IMR-90 (cell line): Measurements from ENCODE around the gene DDC. TPM values are rescaled to one million over a fixed set of nuclear protein-coding genes. Genes with fewer than 3 reads are reported as not detected.
A peak's percentile ranks its signal among the peaks of the same experiment; 100 is the strongest.

Source experiments
- ATAC-seq: fragments of 200-7000 bp; cut with Tn5 transposase; 2 replicates; pipeline ENCODE4 v1.9.1; 2020; ENCODE audit warnings: low read depth, mild to moderate bottlenecking, moderate library complexity
- BruUV-seq: library from RNA; stranded (reverse); fragments of 400-500 nt; replicated peaks from 2 replicates; lab custom pipeline; 2021; lab: Mats Ljungman, UMichigan
- CTCF ChIA-PET: fragments of 300-600 bp; formaldehyde crosslinking; extraction: SDS; loops from one replicate; lab custom pipeline; 2021; ENCODE audit warnings: antibody characterized with exemption; lab: Yijun Ruan, JAX
- POLR2A ChIA-PET: fragments of 300-600 bp; sonication (Branson Sonifier 250); formaldehyde crosslinking; loops from one replicate; lab custom pipeline; 2022; ENCODE audit warnings: antibody characterized with exemption; ENCODE audit not compliant: unreplicated experiment; lab: Charles Lee
- DNase-seq: peaks from one replicate; pipeline ENCODE4 v3.0.0; 2013
- H2AFZ ChIP-seq: replicated peaks from 2 replicates; pipeline ENCODE3; 2013; ENCODE audit warnings: low read length, mild to moderate bottlenecking; ENCODE audit not compliant: poor library complexity
- H2AK5ac ChIP-seq: 2 replicates; pipeline ENCODE4 v1.6.1; 2013; ENCODE audit warnings: low read depth, low read length, inconsistent platforms
- H2AK9ac ChIP-seq: replicated peaks from 2 replicates; pipeline ENCODE3; 2013; ENCODE audit warnings: mild to moderate bottlenecking, low read depth, low read length, moderate library complexity; ENCODE audit not compliant: poor library complexity
- H2BK120ac ChIP-seq: 2 replicates; pipeline ENCODE4 v1.6.1; 2013; ENCODE audit warnings: low read depth, low read length, inconsistent platforms
- H2BK15ac ChIP-seq: 3 replicates; pipeline ENCODE4 v1.6.1; 2013; ENCODE audit warnings: low read depth, low read length, inconsistent platforms
- H2BK20ac ChIP-seq: 2 replicates; pipeline ENCODE4 v1.6.1; 2013; ENCODE audit warnings: low read depth, mild to moderate bottlenecking, inconsistent platforms, low read length, moderate library complexity
- H2BK5ac ChIP-seq: 2 replicates; pipeline ENCODE4 v1.6.1; 2013; ENCODE audit warnings: mild to moderate bottlenecking, low read depth, low read length, inconsistent platforms; ENCODE audit not compliant: poor library complexity, severe bottlenecking
- H3K14ac ChIP-seq: replicated peaks from 2 replicates; pipeline ENCODE4 v1.6.1; 2013; ENCODE audit warnings: low read depth, low read length, inconsistent platforms
- H3K18ac ChIP-seq: 2 replicates; pipeline ENCODE4 v1.6.1; 2013; ENCODE audit warnings: low read depth, low read length, control low read depth
- H3K23ac ChIP-seq: 2 replicates; pipeline ENCODE4 v1.6.1; 2013; ENCODE audit warnings: low read depth, low read length, inconsistent platforms
- H3K27ac ChIP-seq: 2 replicates; pipeline ENCODE4 v1.5.1; 2013; ENCODE audit warnings: mild to moderate bottlenecking, control low read depth, low read length; ENCODE audit not compliant: insufficient read depth
- H3K27me3 ChIP-seq: 2 replicates; pipeline ENCODE4 v1.6.1; 2013; ENCODE audit warnings: low read length; ENCODE audit not compliant: control insufficient read depth, insufficient read depth
- H3K36me3 ChIP-seq: 2 replicates; pipeline ENCODE4 v1.6.1; 2013; ENCODE audit warnings: low read length, mixed read lengths; ENCODE audit not compliant: control insufficient read depth, insufficient read depth
- H3K4ac ChIP-seq: 2 replicates; pipeline ENCODE4 v1.6.1; 2013; ENCODE audit warnings: low read depth, low read length, inconsistent platforms
- H3K4me1 ChIP-seq: 2 replicates; pipeline ENCODE4 v1.6.1; 2013; ENCODE audit warnings: low read length, mixed read lengths; ENCODE audit not compliant: control insufficient read depth, insufficient read depth
- H3K4me2 ChIP-seq: 2 replicates; pipeline ENCODE4 v1.6.1; 2013; ENCODE audit warnings: low read depth, mild to moderate bottlenecking, control low read depth, low read length, moderate library complexity
- H3K4me3 ChIP-seq: 2 replicates; pipeline ENCODE4 v1.5.1; 2013; ENCODE audit warnings: low read depth, mild to moderate bottlenecking, control low read depth, low read length, moderate library complexity; ENCODE audit not compliant: insufficient read depth
- H3K56ac ChIP-seq: 2 replicates; pipeline ENCODE4 v1.6.1; 2013; ENCODE audit warnings: low read length, inconsistent platforms; ENCODE audit not compliant: insufficient read depth; ENCODE audit errors: extremely low read depth
- H3K79me1 ChIP-seq, 2 experiments: 2 replicates each; pipeline ENCODE4 v1.6.1; 2013; ENCODE audit warnings: low read length in 2 of 2, inconsistent platforms in 1 of 2, low read depth in 1 of 2
- H3K9ac ChIP-seq: 2 replicates; pipeline ENCODE4 v1.6.1; 2013; ENCODE audit warnings: low read depth, low read length, control low read depth
- H3K9me1 ChIP-seq: 2 replicates; pipeline ENCODE4 v1.6.1; 2013; ENCODE audit warnings: low read length, inconsistent platforms; ENCODE audit not compliant: insufficient read depth
- H3K9me3 ChIP-seq: 2 replicates; pipeline ENCODE4 v1.6.1; 2013; ENCODE audit warnings: low read length; ENCODE audit not compliant: control insufficient read depth, insufficient read depth
- H4K20me1 ChIP-seq: 2 replicates; pipeline ENCODE4 v1.6.1; 2013; ENCODE audit warnings: low read length, inconsistent platforms; ENCODE audit not compliant: insufficient read depth
- H4K5ac ChIP-seq: 2 replicates; pipeline ENCODE4 v1.6.1; 2013; ENCODE audit warnings: mild to moderate bottlenecking, low read depth, low read length, control low read depth
- H4K8ac ChIP-seq, 2 experiments: 2 replicates each; pipeline ENCODE4 v1.6.1; 2013; ENCODE audit warnings: low read depth in 2 of 2, low read length in 2 of 2, control low read depth in 1 of 2, inconsistent platforms in 1 of 2
- H4K91ac ChIP-seq: 2 replicates; pipeline ENCODE4 v1.6.1; 2013; ENCODE audit warnings: low read depth, low read length, inconsistent platforms; ENCODE audit not compliant: insufficient read depth
- CTCF ChIP-seq: conservative IDR thresholded peaks from 2 replicates; pipeline ENCODE4 v1.5.1; 2012; ENCODE audit warnings: mild to moderate bottlenecking, low read depth, low read length, improper control_type of control experiment
- RAD21 ChIP-seq: IDR thresholded peaks from 2 replicates; pipeline ENCODE4 v1.6.1; 2012; ENCODE audit warnings: low read length, improper control_type of control experiment
- RCOR1 ChIP-seq: IDR thresholded peaks from 2 replicates; pipeline ENCODE4 v1.6.1; 2012; ENCODE audit warnings: mild to moderate bottlenecking, low read length, improper control_type of control experiment; ENCODE audit not compliant: insufficient replicate concordance
- WGBS, 2 experiments: methylation state at CpG; one replicate each; pipeline versions ENCODE4 v1.1.5 to v1.1.7; 2013; ENCODE audit warnings: missing lambda C conversion rate in 2 of 2; ENCODE audit not compliant: insufficient read length in 1 of 2; ENCODE audit errors: extremely low coverage in 2 of 2; 5-methylcytosine and 5-hydroxymethylcytosine counted together
- dilution Hi-C: fragments of 300-500 bp; cut with HindIII; formaldehyde crosslinking; loops from one replicate; pipeline ENCODE4 v1.14.3; 2018; ENCODE audit warnings: low sequenced_read_pairs; ENCODE audit not compliant: unreplicated experiment
- in situ Hi-C: fragments of 300-500 bp; cut with MboI; formaldehyde crosslinking; loops from 3 replicates; pipeline ENCODE4 v1.14.3; 2019; ENCODE audit warnings: low sequenced_read_pairs, inconsistent platforms, mixed read lengths
- intact Hi-C: fragments of 100-400 bp; cut with micrococcal nuclease; formaldehyde crosslinking; loops from 2 replicates; pipeline ENCODE4 v1.10.0; 2022
- polyA plus RNA-seq, 3 experiments: library from polyadenylated mRNA; depleted of rRNA; stranded (reverse); fragments of >200 nt; gene quantifications; 2 replicates each; pipeline ENCODE4 v1.2.3, GENCODE V29; 2012; ENCODE audit warnings: low replicate concordance in 1 of 3
- total RNA-seq: library from RNA; depleted of rRNA; stranded (reverse); fragments of >200 nt; gene quantifications from 2 replicates; pipeline ENCODE4 v1.2.3, GENCODE V29; 2012

The DDC gene
- total and polyA plus RNA-seq, 2 of the 4 experiments (the other 2 are of a cell fraction) = not detected

- Histone ChIP-seq H3K27me3 (no peaks in the 10 kb centered on the region), H2AFZ (no peak overlapping the region), H3K27ac (no peak overlapping the region), H2BK15ac (no peak overlapping the region), H3K9me3 (no peaks in the 10 kb centered on the region), H3K4me3 (no peak overlapping the region), H3K36me3 (peaks cover 30% of the 10 kb centered on the region), H3K23ac (no peak overlapping the region), H3K14ac (no peak overlapping the region), H3K9me1 (peaks cover 2% of the 10 kb centered on the region; the same call in 1 of the 2 replicates), H4K91ac (no peak overlapping the region), H3K4me1 (no peaks in the 10 kb centered on the region), H3K79me1 (no peaks in the 10 kb centered on the region), H2BK20ac (no peak overlapping the region), H3K9ac (no peak overlapping the region), H2AK9ac (no peak overlapping the region), H2BK5ac (no peak overlapping the region), H4K8ac (no peak overlapping the region), H3K4ac (no peak overlapping the region), H3K18ac (no peak overlapping the region), H4K5ac (no peak overlapping the region), H3K56ac (no peak overlapping the region), H2BK120ac (no peak overlapping the region), H2AK5ac (no peak overlapping the region), H4K20me1 (no peaks in the 10 kb centered on the region; the same call in none of the 2 replicates), H3K4me2 (no peak overlapping the region)
- intact Hi-C loops (no loop called here), in situ Hi-C loops (no loop called here), dilution Hi-C loops (no loop called here)
- DNase-seq (peak; percentile 34), ATAC-seq (peak; percentile 57; the same call in 1 of the 2 replicates)
- peak; percentile 33 for TF ChIP-seq RAD21
- peak; percentile 31 for TF ChIP-seq CTCF
- no peak for TF ChIP-seq RCOR1
- ChIA-PET CTCF (no interaction called here), POLR2A (no interaction called here)
- BruUV-seq = no TSS peak
- no CpG with 5 or more reads among the region's 5 CpGs for WGBS, 2 experiments
Measured at GRCh38 chr7:50595491-50596102, 30.4 kb upstream of the DDC start.
